SK-N-SH (cell line): ENCODE results near the gene RDX. TPM values are rescaled to one million over a fixed set of nuclear protein-coding genes. Genes with fewer than 3 reads are reported as not detected.

Experiments used
- CTCF ChIA-PET: fragments of 300-600, 350-600 bp; formaldehyde crosslinking; extraction: SDS; loops from one replicate; lab custom pipeline; 2021; lab: Yijun Ruan, JAX
- POLR2A ChIA-PET: fragments of 350-600 bp; sonication (Branson Sonifier 250); formaldehyde crosslinking; extraction: SDS; loops from one replicate; lab custom pipeline; 2020; ENCODE audit warnings: antibody characterized with exemption, inconsistent platforms; lab: Yijun Ruan, JAX
- DNase-seq: peaks from one replicate; pipeline ENCODE4 v3.0.0; 2012
- H2AFZ ChIP-seq: fragments of 200-600 bp; sonication (generic); 2 replicates; pipeline ENCODE4 v1.8.1; 2016; ENCODE audit warnings: antibody characterized with exemption, mild to moderate bottlenecking, low read depth
- H3F3A ChIP-seq: fragments of 200-600 bp; sonication (generic); replicated peaks from 2 replicates; pipeline ENCODE3; 2016; ENCODE audit warnings: antibody characterized with exemption, mild to moderate bottlenecking; ENCODE audit not compliant: insufficient read depth
- H3K27ac ChIP-seq, 2 experiments: fragments of 200-500 bp in 1 of 2; fragments of 200-600 bp in 1 of 2; sonication (Bioruptor generic) in 1 of 2; sonication (generic), shearing (Covaris generic) in 1 of 2; 2 replicates each; pipeline versions ENCODE4 v1.5.1 to v1.6.1; 2014 to 2016; ENCODE audit warnings: low read depth in 2 of 2, inconsistent platforms in 1 of 2, low read length in 1 of 2, mild to moderate bottlenecking in 1 of 2, mixed read lengths in 1 of 2
- H3K27me3 ChIP-seq: fragments of 200-600 bp; sonication (generic), shearing (Covaris generic); 2 replicates; pipeline ENCODE4 v1.6.1; 2016; ENCODE audit warnings: mixed run types; ENCODE audit not compliant: insufficient read depth
- H3K36me3 ChIP-seq, 2 experiments: fragments of 200-500 bp in 1 of 2; fragments of 200-600 bp in 1 of 2; sonication (Bioruptor generic) in 1 of 2; sonication (generic) in 1 of 2; replicated peaks in 1 of 2; 2 replicates each; pipeline versions ENCODE3 to v1.5.1; 2014 to 2016; ENCODE audit warnings: low read length in 1 of 2, mild to moderate bottlenecking in 1 of 2; ENCODE audit not compliant: insufficient read depth in 2 of 2, control insufficient read depth in 1 of 2
- H3K4me1 ChIP-seq, 2 experiments: fragments of 200-500 bp in 1 of 2; fragments of 200-600 bp in 1 of 2; sonication (Bioruptor generic) in 1 of 2; sonication (generic), shearing (Covaris generic) in 1 of 2; 2 replicates each; pipeline versions ENCODE4 v1.5.1 to v1.6.1; 2014 to 2016; ENCODE audit warnings: low read depth in 1 of 2, low read length in 1 of 2, mixed run types in 1 of 2; ENCODE audit not compliant: insufficient read depth in 2 of 2, control insufficient read depth in 1 of 2
- H3K4me2 ChIP-seq: fragments of 200-600 bp; sonication (generic), shearing (Covaris generic); 2 replicates; pipeline ENCODE4 v1.6.1; 2017; ENCODE audit warnings: mixed run types
- H3K4me3 ChIP-seq, 2 experiments: fragments of 200-500 bp in 1 of 2; fragments of 200-600 bp in 1 of 2; sonication (Bioruptor generic) in 1 of 2; sonication (generic), shearing (Covaris generic) in 1 of 2; 2 replicates each; pipeline versions ENCODE4 v1.5.1 to v1.8.1; 2014 to 2016; ENCODE audit warnings: low read depth in 2 of 2, inconsistent platforms in 1 of 2, low read length in 1 of 2, mild to moderate bottlenecking in 1 of 2, mixed read lengths in 1 of 2, moderate library complexity in 1 of 2
- H3K79me2 ChIP-seq: fragments of 200-600 bp; sonication (generic); 2 replicates; pipeline ENCODE4 v1.8.1; 2017; ENCODE audit warnings: mild to moderate bottlenecking; ENCODE audit not compliant: insufficient read depth
- H3K9ac ChIP-seq: fragments of 200-600 bp; sonication (generic); 2 replicates; pipeline ENCODE4 v1.6.1; 2017; ENCODE audit warnings: mixed run types
- H3K9me2 ChIP-seq: fragments of 200-600 bp; sonication (generic); 2 replicates; pipeline ENCODE4 v1.6.1; 2017; ENCODE audit warnings: mixed run types
- H3K9me3 ChIP-seq: fragments of 200-600 bp; sonication (generic); 2 replicates; pipeline ENCODE4 v1.6.1; 2017; ENCODE audit warnings: mixed run types, mild to moderate bottlenecking, moderate library complexity
- H4K20me1 ChIP-seq: fragments of 200-600 bp; sonication (generic); 2 replicates; pipeline ENCODE4 v1.6.1; 2017; ENCODE audit warnings: mild to moderate bottlenecking, mixed run types; ENCODE audit not compliant: insufficient read depth
- CTCF ChIP-seq: fragments of 200-600 bp; sonication (generic); IDR thresholded peaks from 2 replicates; pipeline ENCODE4 v1.6.1; 2017; ENCODE audit warnings: antibody characterized with exemption, mild to moderate bottlenecking, moderate library complexity
- ELF1 ChIP-seq: IDR thresholded peaks from 2 replicates; pipeline ENCODE4 v1.4.0; 2012
- EZH2phosphoT487 ChIP-seq: fragments of 200-600 bp; sonication (generic); IDR thresholded peaks from 2 replicates; pipeline ENCODE4 v1.6.1; 2017; ENCODE audit warnings: low read depth, mixed run types, mild to moderate bottlenecking, antibody characterized with exemption, moderate library complexity, borderline replicate concordance
- FOSL2 ChIP-seq: IDR thresholded peaks from 2 replicates; pipeline ENCODE4 v1.4.0; 2012; ENCODE audit warnings: low read depth, mild to moderate bottlenecking, moderate library complexity, borderline replicate concordance
- FOXJ3 ChIP-seq: sonication (generic); formaldehyde crosslinking; IDR thresholded peaks from 2 replicates; pipeline ENCODE4 v1.5.1; 2020; ENCODE audit warnings: mild to moderate bottlenecking, missing genetic modification reagents
- GABPA ChIP-seq: IDR thresholded peaks from 2 replicates; pipeline ENCODE4 v1.4.0; 2012; ENCODE audit warnings: low read depth, mild to moderate bottlenecking
- GATA2 ChIP-seq: sonication (generic); formaldehyde crosslinking; IDR thresholded peaks from 2 replicates; pipeline ENCODE4 v1.5.0; 2020; ENCODE audit warnings: mild to moderate bottlenecking, missing genetic modification reagents
- IRF3 ChIP-seq: fragments of 150-350 bp; IDR thresholded peaks from 2 replicates; pipeline ENCODE4 v1.6.1; 2016; ENCODE audit warnings: mild to moderate bottlenecking, low read depth, low read length
- MEF2A ChIP-seq: IDR thresholded peaks from 2 replicates; pipeline ENCODE4 v1.4.0; 2012; ENCODE audit warnings: low read depth, borderline replicate concordance
- POLR2AphosphoS5 ChIP-seq: IDR thresholded peaks from 2 replicates; pipeline ENCODE4 v1.6.1; 2012; ENCODE audit warnings: low read depth, low read length
- RAD21 ChIP-seq: IDR thresholded peaks from 2 replicates; pipeline ENCODE4 v1.6.1; 2012; ENCODE audit warnings: mild to moderate bottlenecking, low read length
- REST ChIP-seq: IDR thresholded peaks from 2 replicates; pipeline ENCODE4 v1.6.1; 2012; ENCODE audit warnings: mild to moderate bottlenecking, low read depth, low read length, moderate library complexity
- SIN3A ChIP-seq: IDR thresholded peaks from 2 replicates; pipeline ENCODE4 v1.6.1; 2012; ENCODE audit warnings: low read depth, mild to moderate bottlenecking, low read length, moderate library complexity, borderline replicate concordance
- SMC3 ChIP-seq: IDR thresholded peaks from 2 replicates; pipeline ENCODE4 v1.6.1; 2012; ENCODE audit warnings: low read depth, low read length, improper control_type of control experiment
- TCF12 ChIP-seq: IDR thresholded peaks from 2 replicates; pipeline ENCODE4 v1.4.0; 2012
- TEAD4 ChIP-seq: IDR thresholded peaks from 2 replicates; pipeline ENCODE4 v1.4.0; 2012; ENCODE audit warnings: mild to moderate bottlenecking, borderline replicate concordance; ENCODE audit not compliant: insufficient read depth
- USF1 ChIP-seq: IDR thresholded peaks from 2 replicates; pipeline ENCODE4 v1.4.0; 2012; ENCODE audit warnings: low read depth, borderline replicate concordance
- YY1 ChIP-seq: IDR thresholded peaks from 2 replicates; pipeline ENCODE4 v1.4.0; 2012; ENCODE audit warnings: low read depth, mild to moderate bottlenecking
- ZBTB33 ChIP-seq: IDR thresholded peaks from 2 replicates; pipeline ENCODE4 v1.4.0; 2012; ENCODE audit warnings: low read depth, borderline replicate concordance
- WGBS: methylation state at CpG from one replicate; pipeline ENCODE4 v1.1.6; 2017; ENCODE audit warnings: low lambda C conversion rate; 5-methylcytosine and 5-hydroxymethylcytosine counted together
- polyA plus RNA-seq, 3 experiments: library from polyadenylated mRNA; depleted of rRNA; stranded (reverse); fragments of >200 nt; gene quantifications; 2 replicates each; pipeline ENCODE4 v1.2.3, GENCODE V29; 2012

Gene RDX
- polyA plus RNA-seq, 1 of the 3 experiments (the other 2 are of a cell fraction): 29.4 TPM

- no peak for TF ChIP-seq CTCF
- TF ChIP-seq MEF2A: no peak
These were observed 23.5 kb downstream of the RDX start (continued) for GRCh38 chr11:110272919-110273318.

- no peak overlapping the region for H3K27ac ChIP-seq
- H3F3A ChIP-seq: peaks cover 3% of the 10 kb centered on the region
- no peak overlapping the region for H3K4me3 ChIP-seq
- no peak overlapping the region for H3K4me2 ChIP-seq
- WGBS: 98% methylated on average over 7 of the region's 7 CpGs
- DNase-seq: no peak
- peaks cover 10 to 47% of the 10 kb centered on the region in 2 experiments for H3K36me3 ChIP-seq
- H2AFZ ChIP-seq: no peak overlapping the region
- peaks cover 0 to 7% of the 10 kb centered on the region in 2 experiments; a peak in 1 of 4 replicates for H3K4me1 ChIP-seq
- H3K9me2 ChIP-seq: no peaks in the 10 kb centered on the region
- TF ChIP-seq REST (no peak), MEF2A (no peak), ELF1 (no peak), YY1 (no peak), POLR2AphosphoS5 (no peak), IRF3 (no peak), EZH2phosphoT487 (no peak), SIN3A (no peak), SMC3 (no peak), TEAD4 (no peak), GATA2 (CRISPR knock-in tag) (no peak), GABPA (no peak), FOSL2 (no peak), FOXJ3 (CRISPR knock-in tag) (no peak), USF1 (no peak), ZBTB33 (no peak), TCF12 (no peak), RAD21 (no peak)
- TF ChIP-seq, all 33 proteins: peak for 0
- Histone ChIP-seq H4K20me1 (0 out of 2 replicates have a peak, but pooled peaks cover 10% of the 10 kb centered on the region), H3K9ac (no peak overlapping the region), H3K27me3 (no peaks in the 10 kb centered on the region), H3K79me2 (peaks cover 85% of the 10 kb centered on the region), H3K9me3 (no peaks in the 10 kb centered on the region)
- ChIA-PET CTCF (no interaction called here), POLR2A (no interaction called here)
These were observed 26.4 kb downstream of the RDX start for GRCh38 chr11:110269996-110270395.
